HUES64 (cell line): Measurements from ENCODE around the gene SDHAF1. TPM values are rescaled to one million over a fixed set of nuclear protein-coding genes. Genes with fewer than 3 reads are reported as not detected.
"Not testable (repeated sequence)": the region's sequence is repeated elsewhere in the genome, so short reads cannot be mapped to it uniquely, and the experiment has no call there.

Experiments
- H3K27ac ChIP-seq: 2 replicates; pipeline ENCODE4 v1.7.0; 2013; ENCODE audit warnings: low read depth, low read length, inconsistent platforms
- H3K27me3 ChIP-seq: 2 replicates; pipeline ENCODE4 v1.6.1; 2013; ENCODE audit warnings: mild to moderate bottlenecking, low read length; ENCODE audit not compliant: insufficient read depth
- H3K36me3 ChIP-seq: 2 replicates; pipeline ENCODE4 v1.6.1; 2013; ENCODE audit warnings: mild to moderate bottlenecking, low read length; ENCODE audit not compliant: insufficient read depth
- H3K4me1 ChIP-seq: 2 replicates; pipeline ENCODE4 v1.6.1; 2013; ENCODE audit warnings: mild to moderate bottlenecking, low read length, moderate library complexity; ENCODE audit not compliant: insufficient read depth
- H3K4me3 ChIP-seq: 2 replicates; pipeline ENCODE4 v1.5.1; 2013; ENCODE audit warnings: mild to moderate bottlenecking, low read length, moderate library complexity
- H3K9ac ChIP-seq: 2 replicates; pipeline ENCODE4 v1.6.1; 2013; ENCODE audit warnings: mild to moderate bottlenecking, low read depth, low read length
- H3K9me3 ChIP-seq: 2 replicates; pipeline ENCODE4 v1.6.1; 2013; ENCODE audit warnings: low read depth, low read length; ENCODE audit not compliant: insufficient read depth
- WGBS: fragments of 150-250, 120-280 bp; methylation state at CpG from one replicate; pipeline ENCODE4 v1.1.7; 2013; ENCODE audit warnings: missing lambda C conversion rate; 5-methylcytosine and 5-hydroxymethylcytosine counted together
- polyA plus RNA-seq, 2 experiments: library from polyadenylated mRNA; stranded (reverse); fragments of 50-300 nt; gene quantifications; one replicate each; pipeline ENCODE4 v1.2.3, GENCODE V29; 2013

Gene SDHAF1, protein sequence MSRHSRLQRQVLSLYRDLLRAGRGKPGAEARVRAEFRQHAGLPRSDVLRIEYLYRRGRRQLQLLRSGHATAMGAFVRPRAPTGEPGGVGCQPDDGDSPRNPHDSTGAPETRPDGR
- polyA plus RNA-seq (2013, experiment 1 of 2): 11.0 TPM
- polyA plus RNA-seq (2013, experiment 2 of 2): 11.3 TPM

DNA sequence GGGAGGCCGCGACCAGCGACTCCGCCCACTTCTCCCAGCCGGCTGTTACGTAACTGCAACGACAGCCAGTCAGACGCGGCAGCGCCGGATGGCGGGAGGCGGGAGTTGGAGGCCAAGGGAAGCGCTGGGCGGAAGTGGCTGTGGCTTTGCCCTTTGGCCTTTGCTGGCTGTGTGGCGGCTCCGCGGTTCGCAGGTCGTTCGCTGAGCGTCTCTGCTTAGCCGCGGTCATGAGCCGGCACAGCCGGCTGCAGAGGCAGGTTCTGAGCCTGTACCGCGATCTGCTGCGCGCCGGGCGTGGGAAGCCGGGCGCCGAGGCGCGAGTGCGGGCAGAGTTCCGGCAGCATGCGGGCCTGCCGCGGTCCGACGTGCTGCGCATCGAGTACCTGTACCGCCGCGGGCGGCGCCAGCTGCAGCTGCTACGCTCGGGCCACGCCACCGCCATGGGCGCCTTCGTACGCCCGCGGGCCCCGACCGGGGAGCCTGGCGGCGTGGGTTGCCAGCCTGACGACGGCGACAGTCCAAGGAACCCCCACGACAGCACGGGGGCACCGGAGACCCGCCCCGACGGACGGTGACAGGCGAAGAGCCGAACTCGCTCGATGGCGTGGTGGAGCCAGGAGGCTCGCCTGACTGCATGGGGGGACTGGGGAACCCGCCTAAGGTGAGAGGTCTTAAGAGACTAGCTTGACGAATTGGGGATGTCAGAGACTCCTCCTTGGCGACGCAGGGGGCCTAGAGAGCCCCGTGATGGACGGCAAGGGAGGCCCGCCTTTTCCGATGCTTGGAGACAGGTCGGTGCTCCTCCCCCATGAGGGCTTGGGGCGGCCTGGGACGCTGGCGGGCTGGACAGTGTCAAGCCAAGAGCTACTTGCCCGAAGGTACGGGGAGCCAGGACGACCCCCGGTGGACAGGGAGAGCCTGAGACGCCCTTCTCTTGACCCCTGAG, at the start of gene SDHAF1:
Gene SDHAF1 (plus strand): TSS at position 141 of the 946 bp plus-strand sequence. CDS start 87 bp downstream, at position 228.
- Histone ChIP-seq H3K36me3 (no peaks in the 10 kb centered on the region), H3K9me3 (no peaks in the 10 kb centered on the region), H3K4me1 (no peaks in the 10 kb centered on the region), H3K27ac (peak within 1 kb of the TSS; percentile 38; the same call in 1 of the 2 replicates), H3K9ac (peak within 1 kb of the TSS; percentile 55), H3K27me3 (no peaks in the 10 kb centered on the region), H3K4me3 (peak within 1 kb of the TSS; percentile 77)
- WGBS: under 1% methylated on average over 97 of the region's 97 CpGs

DNA sequence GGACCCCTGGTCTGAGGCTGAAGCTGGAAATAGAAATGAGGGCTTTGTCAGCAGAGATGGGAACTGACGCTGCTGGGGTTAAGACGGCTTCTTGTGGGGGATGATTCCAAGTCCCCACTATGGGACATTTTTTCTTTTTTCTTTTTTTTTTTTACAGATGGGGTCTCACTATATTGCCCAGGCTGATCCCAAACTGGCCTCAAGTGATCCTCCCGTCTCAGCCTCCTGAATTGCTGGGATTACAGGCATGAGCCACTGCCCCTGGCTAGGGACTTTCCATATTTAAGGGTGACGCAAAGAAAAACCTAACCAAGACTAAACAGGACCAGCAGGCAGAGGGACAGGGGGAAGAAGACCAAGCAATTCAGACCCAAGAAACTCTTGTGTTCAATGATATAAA, 48.8 kb upstream of the SDHAF1 start:
- peaks cover 5% of the 10 kb centered on the region for H3K36me3 ChIP-seq
- no peak overlapping the region for H3K4me3 ChIP-seq
- H3K9ac ChIP-seq: no peak overlapping the region
- no peaks in the 10 kb centered on the region for H3K9me3 ChIP-seq
- no peaks in the 10 kb centered on the region for H3K27me3 ChIP-seq
- no peaks in the 10 kb centered on the region for H3K4me1 ChIP-seq
- H3K27ac ChIP-seq: no peak overlapping the region
- WGBS: 92% methylated on average over 4 of the region's 4 CpGs

DNA sequence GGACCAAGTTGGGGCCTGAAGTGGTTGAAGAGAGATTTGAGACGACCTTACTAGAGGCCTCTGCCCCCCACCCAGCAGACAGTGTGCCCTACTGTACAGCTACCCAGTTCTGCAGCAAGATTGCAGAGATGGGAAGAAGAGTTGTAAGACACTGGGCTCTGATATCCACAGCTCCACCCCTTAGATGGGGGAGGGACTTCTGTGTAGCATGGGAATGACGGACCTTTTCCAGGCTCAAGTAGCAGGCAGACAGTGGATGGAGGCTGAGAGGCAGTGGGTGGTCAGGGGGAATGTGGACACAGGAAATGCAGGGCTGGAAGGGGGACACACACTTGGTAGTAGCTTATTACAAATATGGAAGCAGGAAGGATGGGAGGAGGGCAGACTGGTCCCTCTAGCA, 45.9 kb upstream of the SDHAF1 start:
- Histone ChIP-seq H3K36me3 (no peaks in the 10 kb centered on the region; the same call in 1 of the 2 replicates), H3K27me3 (no peaks in the 10 kb centered on the region; the same call in 1 of the 2 replicates), H3K9ac (no peak overlapping the region), H3K27ac (no peak overlapping the region), H3K4me1 (no peaks in the 10 kb centered on the region), H3K4me3 (no peak overlapping the region), H3K9me3 (no peaks in the 10 kb centered on the region)
- 74% methylated on average over 2 of the region's 2 CpGs for WGBS

DNA sequence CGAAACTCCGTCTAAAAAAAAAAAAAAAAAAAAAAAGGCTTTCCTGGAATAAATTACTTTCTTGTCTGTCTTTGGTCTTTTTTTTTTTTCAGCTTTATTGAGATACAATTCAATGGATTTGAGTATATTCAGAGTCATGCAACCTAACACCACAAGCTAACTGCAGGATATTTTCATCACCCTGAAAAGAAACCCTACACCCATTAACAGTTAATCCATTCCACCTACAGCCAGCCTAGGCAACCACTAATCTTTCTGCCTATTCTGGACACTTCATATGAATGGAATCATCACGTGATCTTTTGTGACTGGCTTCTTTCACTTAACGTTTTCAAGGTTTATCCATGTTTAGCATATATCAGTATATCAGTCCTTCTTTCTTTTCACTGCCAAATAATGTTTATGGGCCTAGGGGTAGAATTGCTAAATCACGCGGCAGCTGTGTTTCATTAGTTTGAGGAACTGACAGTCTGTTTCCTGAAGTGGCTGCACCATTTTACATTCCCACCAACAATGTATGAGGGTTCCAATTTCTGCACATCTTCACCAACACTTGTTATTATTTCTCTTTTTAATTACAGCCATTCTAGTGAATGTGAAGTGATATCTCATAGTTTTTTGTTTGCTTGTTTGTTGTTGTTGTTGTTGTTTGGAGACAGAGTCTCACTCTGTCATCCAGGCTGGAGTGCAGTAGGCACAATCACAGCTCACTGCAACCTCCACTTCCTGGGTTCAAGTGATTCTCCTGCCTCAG, 38.9 kb upstream of the SDHAF1 start:
- no peak overlapping the region for H3K27ac ChIP-seq
- no peaks in the 10 kb centered on the region for H3K4me1 ChIP-seq
- no peaks in the 10 kb centered on the region for H3K36me3 ChIP-seq
- peaks cover 40% of the 10 kb centered on the region for H3K27me3 ChIP-seq
- H3K4me3 ChIP-seq: no peak overlapping the region
- 77% methylated on average over 4 of the region's 6 CpGs for WGBS
- no peak overlapping the region for H3K9ac ChIP-seq
- H3K9me3 ChIP-seq: 0 out of 2 replicates have a peak, but pooled peaks cover 3% of the 10 kb centered on the region

DNA sequence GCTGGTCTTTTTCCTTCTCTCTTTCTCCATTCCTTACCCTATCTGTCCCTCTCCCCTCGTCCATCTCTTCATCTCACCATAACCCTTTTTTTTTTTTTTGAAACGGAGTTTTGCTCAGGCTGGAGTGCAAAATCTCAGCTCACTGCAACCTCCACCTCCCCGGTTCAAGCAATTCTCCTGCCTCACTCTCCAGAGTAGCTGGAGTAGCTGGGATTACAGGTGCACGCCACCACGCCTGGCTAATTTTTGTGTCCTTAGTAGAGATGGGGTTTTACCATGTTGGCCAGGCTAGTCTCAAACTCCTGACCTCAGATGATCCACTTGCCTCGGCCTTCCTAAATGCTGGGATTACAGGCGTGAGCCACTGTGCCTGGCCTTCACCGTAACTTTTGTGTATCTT, 37.6 kb upstream of the SDHAF1 start:
- not testable (repeated sequence) for H3K36me3 ChIP-seq, H3K4me3 ChIP-seq, H3K27ac ChIP-seq, H3K9ac ChIP-seq, H3K4me1 ChIP-seq, H3K9me3 ChIP-seq
- 75% methylated on average over 8 of the region's 8 CpGs for WGBS
- H3K27me3 ChIP-seq: peaks cover 44% of the 10 kb centered on the region

DNA sequence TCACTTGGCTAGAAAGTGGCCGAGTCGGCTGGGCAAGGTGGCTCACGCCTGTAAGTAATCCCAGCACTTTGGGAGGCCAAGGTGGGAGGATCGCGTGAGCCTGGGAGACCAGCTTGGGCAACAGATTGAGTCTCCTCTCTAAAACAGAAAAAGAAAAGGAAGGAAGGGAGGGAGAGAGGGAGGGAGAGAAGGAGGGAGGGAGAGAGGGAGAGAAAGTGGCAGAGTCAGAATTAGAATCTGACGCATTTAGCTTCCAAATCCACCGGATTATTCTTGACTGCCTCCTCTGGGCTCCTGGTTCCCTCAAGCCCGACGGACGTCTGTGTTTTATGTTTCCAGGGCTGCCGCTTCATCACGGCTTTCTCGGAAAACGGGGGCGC, 36.3 kb upstream of the SDHAF1 start:
- 42% methylated on average over 15 of the region's 15 CpGs for WGBS

DNA sequence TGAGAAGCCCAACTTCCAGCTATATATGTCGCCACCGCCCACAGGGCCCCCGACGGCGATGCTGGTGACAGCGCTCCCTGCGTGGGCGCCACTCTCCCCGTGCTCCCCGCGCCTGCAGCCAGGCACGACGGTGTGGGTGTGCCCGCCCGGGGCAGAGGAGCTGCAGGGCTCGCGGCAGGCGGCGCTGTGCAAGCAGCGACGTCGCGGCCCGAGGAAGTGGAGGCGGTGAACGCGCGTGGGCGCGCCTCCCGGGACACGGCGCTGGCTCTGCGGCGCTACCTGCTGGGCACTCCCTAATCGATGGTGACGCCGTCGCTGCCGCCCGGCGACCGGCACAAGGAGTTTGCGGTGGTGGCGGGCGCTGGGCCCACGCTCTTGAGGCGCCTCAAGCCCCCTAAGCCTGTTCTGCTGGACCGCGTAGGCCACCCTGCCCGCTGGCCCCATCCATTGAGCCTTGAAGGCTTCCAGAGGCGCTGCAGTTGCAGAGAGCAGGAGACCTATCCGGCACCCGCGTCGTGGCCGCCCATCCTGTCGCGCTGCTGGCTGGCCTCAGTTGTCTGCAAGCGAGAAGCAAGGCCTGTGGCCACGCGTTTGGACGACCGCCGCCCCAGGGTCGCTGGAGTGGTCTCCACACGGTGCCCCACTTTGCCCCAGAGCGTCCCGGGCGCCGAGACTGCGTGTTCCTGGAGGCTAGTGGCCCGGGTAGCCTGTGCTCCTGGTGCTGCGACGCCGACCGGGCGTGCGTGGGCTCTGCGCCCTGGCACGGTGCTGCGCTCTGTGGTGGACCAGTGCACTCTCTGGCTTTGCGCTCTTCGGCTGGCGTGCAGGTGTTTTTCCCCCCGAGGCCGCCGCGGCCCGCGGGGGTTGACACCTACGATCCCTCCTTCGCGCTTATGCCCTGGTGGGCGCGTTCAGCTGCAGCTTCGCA, 35.7 kb upstream of the SDHAF1 start:
- no peaks in the 10 kb centered on the region for H3K36me3 ChIP-seq
- H3K27me3 ChIP-seq: peaks cover 48% of the 10 kb centered on the region
- WGBS: 22% methylated on average over 97 of the region's 97 CpGs
- H3K4me1 ChIP-seq: no peaks in the 10 kb centered on the region
- H3K27ac ChIP-seq: no peak overlapping the region
- H3K9me3 ChIP-seq: 0 out of 2 replicates have a peak, but pooled peaks cover 3% of the 10 kb centered on the region
- no peak overlapping the region for H3K9ac ChIP-seq
- peak overlapping the region; percentile 32 for H3K4me3 ChIP-seq

More for the DNA sequence above, 36.3 kb upstream of the SDHAF1 start:
- Histone ChIP-seq H3K4me3 (peak overlapping the region; percentile 32), H3K4me1 (no peaks in the 10 kb centered on the region), H3K9me3 (0 out of 2 replicates have a peak, but pooled peaks cover 3% of the 10 kb centered on the region), H3K27me3 (peaks cover 48% of the 10 kb centered on the region), H3K36me3 (no peaks in the 10 kb centered on the region), H3K27ac (no peak overlapping the region), H3K9ac (no peak overlapping the region)

DNA sequence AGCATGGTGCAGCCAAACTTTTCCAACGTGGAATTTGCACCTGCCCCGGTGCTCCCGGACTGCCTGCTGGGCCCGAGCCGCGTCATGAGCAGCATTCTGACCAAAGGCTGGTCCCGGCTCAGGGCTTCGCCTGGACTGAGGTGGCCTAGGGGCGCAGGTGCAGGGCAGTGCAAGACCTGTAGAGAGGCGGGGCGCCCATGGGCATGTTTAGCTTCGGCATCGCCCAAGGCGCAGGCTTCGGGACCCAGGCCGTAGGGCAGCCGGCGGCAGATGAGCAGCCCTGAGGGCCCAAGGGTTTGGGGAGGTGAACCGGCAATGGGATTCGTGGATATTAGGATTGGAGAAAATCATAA, 35.0 kb upstream of the SDHAF1 start:
- no peaks in the 10 kb centered on the region for H3K4me1 ChIP-seq
- peaks cover 48% of the 10 kb centered on the region for H3K27me3 ChIP-seq
- 61% methylated on average over 18 of the region's 20 CpGs for WGBS
- H3K9ac ChIP-seq: no peak overlapping the region
- H3K9me3 ChIP-seq: 0 out of 2 replicates have a peak, but pooled peaks cover 3% of the 10 kb centered on the region
- peak overlapping the region; percentile 32; the same call in 1 of the 2 replicates for H3K4me3 ChIP-seq
- no peak overlapping the region for H3K27ac ChIP-seq
- H3K36me3 ChIP-seq: no peaks in the 10 kb centered on the region

DNA sequence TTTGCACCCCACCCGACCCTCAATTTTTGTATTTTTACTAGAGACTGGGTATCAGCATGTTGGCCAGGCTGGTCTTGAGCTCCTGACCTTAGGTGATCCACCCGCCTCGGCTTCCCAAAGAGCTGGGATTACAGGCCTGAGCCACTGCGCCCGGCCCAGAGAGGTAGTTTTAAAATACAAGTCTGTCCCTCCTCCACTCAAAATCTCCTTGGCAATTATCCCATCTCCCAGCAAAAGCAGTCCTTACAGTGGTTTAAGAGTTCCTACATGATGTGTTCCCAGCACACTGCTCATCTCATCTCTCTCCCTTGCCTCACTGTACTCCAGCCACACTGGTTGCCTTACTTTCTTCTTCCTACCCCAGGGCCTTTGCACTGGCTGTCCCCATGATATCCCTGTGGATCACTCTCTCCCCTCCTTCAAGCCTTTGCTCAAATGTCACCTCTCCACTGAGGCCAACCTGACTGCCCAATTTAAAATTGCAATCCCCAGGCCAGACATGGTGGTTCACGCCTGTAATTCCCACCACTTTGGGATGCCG, 34.5 kb upstream of the SDHAF1 start:
- H3K27ac ChIP-seq: no peak overlapping the region
- 92% methylated on average over 7 of the region's 7 CpGs for WGBS
- H3K9ac ChIP-seq: no peak overlapping the region
- H3K36me3 ChIP-seq: no peaks in the 10 kb centered on the region
- peaks cover 48% of the 10 kb centered on the region for H3K27me3 ChIP-seq
- no peak overlapping the region for H3K4me3 ChIP-seq
- H3K9me3 ChIP-seq: 0 out of 2 replicates have a peak, but pooled peaks cover 3% of the 10 kb centered on the region
- H3K4me1 ChIP-seq: no peaks in the 10 kb centered on the region

DNA sequence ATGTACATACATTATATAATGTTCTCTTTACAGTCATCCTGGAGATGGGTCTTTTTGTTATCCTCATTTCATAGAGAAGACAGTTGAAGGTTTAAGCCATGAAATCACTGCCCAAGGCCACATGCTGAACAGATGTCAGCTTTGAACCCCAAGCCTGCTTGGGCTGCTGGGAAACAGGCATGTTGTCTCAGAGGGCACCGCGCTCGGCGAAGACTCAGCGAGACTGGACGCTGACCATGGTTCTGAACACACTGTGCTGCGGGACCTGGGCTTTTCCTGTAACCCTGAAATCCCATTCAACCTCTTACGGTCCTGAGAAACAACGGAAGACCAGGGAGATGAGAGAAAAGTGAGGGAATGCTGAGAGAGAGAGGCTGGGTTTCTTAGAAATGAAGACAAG, 31.5 kb upstream of the SDHAF1 start:
- Histone ChIP-seq H3K4me3 (no peak overlapping the region), H3K4me1 (no peaks in the 10 kb centered on the region), H3K9me3 (no peaks in the 10 kb centered on the region), H3K27me3 (peaks cover 37% of the 10 kb centered on the region), H3K36me3 (no peaks in the 10 kb centered on the region), H3K27ac (no peak overlapping the region), H3K9ac (no peak overlapping the region)
- 8% methylated on average over 9 of the region's 9 CpGs for WGBS
